Osteocyte (in vitro differentiated cells): ENCODE measurements around the gene CRB2. TPM values are rescaled to one million over a fixed set of nuclear protein-coding genes. Genes with fewer than 3 reads are reported as not detected.

Experiments used
- DNase-seq: peaks from one replicate; pipeline ENCODE4 v3.0.0; 2021; ENCODE audit warnings: mixed read lengths; ENCODE audit not compliant: unreplicated experiment; ENCODE audit errors: extremely low spot score
- H3K27ac Mint-ChIP-seq: one replicate; pipeline ENCODE4 v1.8.0; 2021; ENCODE audit warnings: mild to moderate bottlenecking, mixed read lengths; ENCODE audit not compliant: unreplicated experiment
- H3K27me3 Mint-ChIP-seq: one replicate; pipeline ENCODE4 v1.8.0; 2021; ENCODE audit warnings: mixed read lengths; ENCODE audit not compliant: unreplicated experiment
- H3K36me3 Mint-ChIP-seq: one replicate; pipeline ENCODE4 v1.8.0; 2021; ENCODE audit warnings: mixed read lengths; ENCODE audit not compliant: unreplicated experiment
- H3K4me1 Mint-ChIP-seq: one replicate; pipeline ENCODE4 v1.8.0; 2021; ENCODE audit warnings: mixed read lengths; ENCODE audit not compliant: unreplicated experiment
- H3K4me3 Mint-ChIP-seq: one replicate; pipeline ENCODE4 v1.8.0; 2021; ENCODE audit warnings: mild to moderate bottlenecking, moderate library complexity, mixed read lengths; ENCODE audit not compliant: unreplicated experiment
- H3K9me3 Mint-ChIP-seq: one replicate; pipeline ENCODE4 v1.8.0; 2021; ENCODE audit warnings: mixed read lengths; ENCODE audit not compliant: unreplicated experiment
- microRNA-seq: library from miRNA; unstranded; fragments of <30 nt; microRNA quantifications from one replicate; pipeline ENCODE4 v1.1.0, GENCODE V29; 2020; ENCODE audit not compliant: unreplicated experiment
- total RNA-seq: library from RNA; stranded (reverse); gene quantifications from 2 replicates; pipeline ENCODE4 v1.2.1, GENCODE V29; 2021
- TF ChIP-seq, protein P1 (sequence below): fragments of 200-600 bp; sonication (generic); IDR thresholded peaks from 2 replicates; pipeline ENCODE4 v1.5.0; 2021; ENCODE audit warnings: antibody characterized with exemption, mild to moderate bottlenecking, moderate library complexity

Gene CRB2
- total RNA-seq, 1 donor from 2014 or later, result not detected

DNA sequence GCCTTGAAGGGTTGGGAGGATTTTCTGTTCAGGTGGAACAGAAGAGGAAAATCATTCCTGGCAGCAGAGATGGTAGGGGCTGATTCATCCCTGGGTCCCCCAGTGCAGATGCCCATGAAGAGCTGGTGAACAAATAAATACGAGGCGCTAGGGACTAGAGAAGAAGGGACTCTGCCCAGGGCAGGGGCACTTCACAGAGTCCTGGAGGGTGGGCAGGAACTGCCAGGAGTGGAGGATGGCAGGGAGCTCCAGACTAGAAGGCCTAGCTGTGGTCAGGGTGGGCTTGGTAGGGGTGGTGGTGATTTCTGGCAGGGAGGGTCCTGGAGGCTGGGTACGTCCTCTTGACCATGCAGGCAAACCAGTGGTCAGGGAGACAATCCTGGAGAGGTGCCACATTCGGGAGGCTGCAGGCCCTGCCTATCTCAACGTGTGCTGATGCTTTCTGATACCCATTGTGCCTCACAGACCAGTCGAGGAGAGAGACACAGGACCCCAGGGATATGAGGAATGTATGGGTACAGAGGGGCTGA, 69.9 kb downstream of the CRB2 start:
- Mint-ChIP-seq H3K4me1 (no peaks in the 10 kb centered on the region), H3K9me3 (peaks cover 4% of the 10 kb centered on the region), H3K4me3 (no peak overlapping the region), H3K27ac (no peak overlapping the region), H3K27me3 (no peaks in the 10 kb centered on the region), H3K36me3 (peaks cover 29% of the 10 kb centered on the region)
- DNase-seq, result no peak
- TF ChIP-seq, protein P1, sequence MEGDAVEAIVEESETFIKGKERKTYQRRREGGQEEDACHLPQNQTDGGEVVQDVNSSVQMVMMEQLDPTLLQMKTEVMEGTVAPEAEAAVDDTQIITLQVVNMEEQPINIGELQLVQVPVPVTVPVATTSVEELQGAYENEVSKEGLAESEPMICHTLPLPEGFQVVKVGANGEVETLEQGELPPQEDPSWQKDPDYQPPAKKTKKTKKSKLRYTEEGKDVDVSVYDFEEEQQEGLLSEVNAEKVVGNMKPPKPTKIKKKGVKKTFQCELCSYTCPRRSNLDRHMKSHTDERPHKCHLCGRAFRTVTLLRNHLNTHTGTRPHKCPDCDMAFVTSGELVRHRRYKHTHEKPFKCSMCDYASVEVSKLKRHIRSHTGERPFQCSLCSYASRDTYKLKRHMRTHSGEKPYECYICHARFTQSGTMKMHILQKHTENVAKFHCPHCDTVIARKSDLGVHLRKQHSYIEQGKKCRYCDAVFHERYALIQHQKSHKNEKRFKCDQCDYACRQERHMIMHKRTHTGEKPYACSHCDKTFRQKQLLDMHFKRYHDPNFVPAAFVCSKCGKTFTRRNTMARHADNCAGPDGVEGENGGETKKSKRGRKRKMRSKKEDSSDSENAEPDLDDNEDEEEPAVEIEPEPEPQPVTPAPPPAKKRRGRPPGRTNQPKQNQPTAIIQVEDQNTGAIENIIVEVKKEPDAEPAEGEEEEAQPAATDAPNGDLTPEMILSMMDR, result no peak

DNA sequence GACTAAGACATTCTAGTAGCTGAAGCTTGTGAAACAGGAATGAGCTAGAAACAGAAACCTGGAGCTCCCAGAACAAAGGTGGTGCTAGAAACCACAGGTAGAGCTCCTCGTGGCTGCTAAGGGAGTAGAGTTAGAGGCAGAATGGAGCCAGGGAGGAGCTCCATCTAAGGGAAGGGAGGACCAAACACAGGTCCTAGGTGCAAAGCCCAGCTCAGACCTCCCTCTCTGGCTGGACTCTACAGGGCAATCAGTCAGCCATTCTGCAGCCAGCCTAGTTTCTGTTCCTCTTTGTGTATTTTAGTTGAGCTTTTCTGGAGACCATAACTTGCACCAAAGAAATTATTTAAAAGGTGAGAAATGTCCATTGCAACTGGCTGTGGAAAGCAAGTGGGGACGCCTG, 70.4 kb downstream of the CRB2 start:
- H3K4me1 Mint-ChIP-seq, result no peaks in the 10 kb centered on the region
- H3K27ac Mint-ChIP-seq, result no peak overlapping the region
- no peaks in the 10 kb centered on the region for H3K27me3 Mint-ChIP-seq
- DNase-seq, result no peak
- no peak overlapping the region for H3K4me3 Mint-ChIP-seq
- TF ChIP-seq, protein P1, result no peak
- peaks cover 4% of the 10 kb centered on the region for H3K9me3 Mint-ChIP-seq
- H3K36me3 Mint-ChIP-seq, result peaks cover 29% of the 10 kb centered on the region

Small RNA genes lying within 50 kb of the gene (microRNA-seq; reads per million reads assigned to microRNA genes)
- gene MIR601, result not detected

Other genes starting within 250 kb of the CRB2 start
- 13.1 and 17.3 TPM in 2 replicates for gene STRBP, start 87.6 kb upstream of the CRB2 start, total RNA-seq